GM20000 (cell line): ENCODE measurements around the gene TAPBP.
"Not testable (repeated sequence)": the region's sequence is repeated elsewhere in the genome, so short reads cannot be mapped to it uniquely, and the experiment has no call there.

Source experiments
- DNase-seq: peaks from one replicate; pipeline ENCODE4 v3.0.0; 2012; ENCODE audit warnings: low spot score
- CTCF ChIP-seq: IDR thresholded peaks from 2 replicates; pipeline ENCODE4 v1.5.1; 2012; ENCODE audit warnings: mild to moderate bottlenecking, control low read depth; ENCODE audit errors: extremely low read depth, missing control alignments

The TAPBP gene

GRCh38 chr6:33290459-33290858 is 23.4 kb downstream of the TAPBP start:
- no peak for TF ChIP-seq CTCF
- DNase-seq: no peak

GRCh38 chr6:33289784-33290315 is 24.0 kb downstream of the TAPBP start:
- TF ChIP-seq CTCF: no peak
- no peak for DNase-seq

GRCh38 chr6:33288921-33289783 is 24.7 kb downstream of the TAPBP start, which contains the start of the genes PFDN6 and WDR46:
PFDN6 (plus strand) TSS chr6:33289601; CDS start chr6:33289857, 256 bp downstream.
WDR46 (minus strand) TSS chr6:33289239; CDS start chr6:33289170, 69 bp downstream.
- no peak for TF ChIP-seq CTCF
- DNase-seq: peak; percentile 92

- DNase-seq: no peak
- no peak for TF ChIP-seq CTCF
Observed at GRCh38 chr6:33288141-33288920, 25.5 kb downstream of the TAPBP start.

- no peak for DNase-seq
- no peak for TF ChIP-seq CTCF
Observed at GRCh38 chr6:33286946-33287914, 26.6 kb downstream of the TAPBP start.

- not testable (repeated sequence) for DNase-seq
Observed at GRCh38 chr6:33285214-33285613, 28.7 kb downstream of the TAPBP start.

- TF ChIP-seq CTCF: no peak
- no peak for DNase-seq
Observed at GRCh38 chr6:33280539-33280938, 33.3 kb downstream of the TAPBP start.
